ENCODE measurements around the gene SEPHS1. TPM values are rescaled to one million over a fixed set of nuclear protein-coding genes. Genes with fewer than 3 reads are reported as not detected.

SEPHS1 gene
- total RNA-seq, 2 donors from 2014 or later: 127 to 268 TPM

DNA sequence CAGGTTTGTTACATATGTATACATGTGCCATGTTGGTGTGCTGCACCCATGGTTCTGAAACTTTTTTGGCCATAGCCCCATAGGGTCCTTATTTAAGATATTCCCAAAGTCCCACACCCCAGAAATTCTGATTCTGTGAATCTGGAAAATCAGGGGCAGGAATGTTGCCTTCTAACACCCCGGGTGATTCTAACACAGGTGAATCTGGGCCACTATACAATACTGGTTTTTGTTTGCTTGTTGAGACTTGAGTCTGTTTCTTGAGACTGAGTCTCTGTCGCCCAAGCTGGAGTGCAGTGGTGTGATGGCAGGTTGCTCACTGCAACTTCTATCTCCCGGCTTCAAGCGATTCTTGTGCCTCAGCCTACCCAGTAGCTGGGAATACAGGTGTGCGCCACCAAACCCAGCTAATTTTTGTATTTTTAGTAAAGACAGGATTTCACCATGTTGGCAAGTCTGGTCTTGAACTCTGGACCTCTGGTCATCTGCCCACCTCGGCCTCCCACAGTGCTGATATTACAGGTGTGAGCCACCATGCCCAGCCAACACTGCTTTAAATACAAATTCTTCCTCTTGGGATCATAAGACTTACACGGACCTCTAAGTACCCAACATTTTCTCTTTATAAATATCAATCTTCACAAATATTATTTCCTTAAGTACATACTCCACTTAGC is 31.3 kb downstream of the SEPHS1 start:
- H3K4me3 Mint-ChIP-seq: no peak overlapping the region
- Histone ChIP-seq H3K4me3 (ENCODE audit: low read length) (no peak overlapping the region), H3K36me3 (ENCODE audit: control insufficient read depth, insufficient read depth, low read length) (peaks cover 28% of the 10 kb centered on the region), H3K27me3 (ENCODE audit: control insufficient read depth, insufficient read depth, low read length, poor library complexity, severe bottlenecking) (no peaks in the 10 kb centered on the region), H3K4me1 (ENCODE audit: control insufficient read depth, insufficient read depth, low read length) (no peaks in the 10 kb centered on the region), H3K9me3 (ENCODE audit: control insufficient read depth, low read length) (no peaks in the 10 kb centered on the region), H3K9ac (ENCODE audit: extremely low read depth, low read length, poor library complexity, severe bottlenecking) (no peak overlapping the region), H3K27ac (ENCODE audit: low read depth, low read length) (no peak overlapping the region)
- no peak overlapping the region for H3K27ac Mint-ChIP-seq
- no peak for DNase-seq
- peaks cover 31% of the 10 kb centered on the region for H3K36me3 Mint-ChIP-seq (ENCODE audit: low read depth)
- H3K4me1 Mint-ChIP-seq: no peaks in the 10 kb centered on the region
- H3K9me3 Mint-ChIP-seq: no peaks in the 10 kb centered on the region
- WGBS, 2 experiments (ENCODE audit: insufficient coverage in 1 of 2, insufficient read length in 1 of 2): 96 to 97% methylated on average over 7 of the region's 7 CpGs
- no peaks in the 10 kb centered on the region for H3K27me3 Mint-ChIP-seq (ENCODE audit: insufficient read depth)
- TF ChIP-seq, protein P1, sequence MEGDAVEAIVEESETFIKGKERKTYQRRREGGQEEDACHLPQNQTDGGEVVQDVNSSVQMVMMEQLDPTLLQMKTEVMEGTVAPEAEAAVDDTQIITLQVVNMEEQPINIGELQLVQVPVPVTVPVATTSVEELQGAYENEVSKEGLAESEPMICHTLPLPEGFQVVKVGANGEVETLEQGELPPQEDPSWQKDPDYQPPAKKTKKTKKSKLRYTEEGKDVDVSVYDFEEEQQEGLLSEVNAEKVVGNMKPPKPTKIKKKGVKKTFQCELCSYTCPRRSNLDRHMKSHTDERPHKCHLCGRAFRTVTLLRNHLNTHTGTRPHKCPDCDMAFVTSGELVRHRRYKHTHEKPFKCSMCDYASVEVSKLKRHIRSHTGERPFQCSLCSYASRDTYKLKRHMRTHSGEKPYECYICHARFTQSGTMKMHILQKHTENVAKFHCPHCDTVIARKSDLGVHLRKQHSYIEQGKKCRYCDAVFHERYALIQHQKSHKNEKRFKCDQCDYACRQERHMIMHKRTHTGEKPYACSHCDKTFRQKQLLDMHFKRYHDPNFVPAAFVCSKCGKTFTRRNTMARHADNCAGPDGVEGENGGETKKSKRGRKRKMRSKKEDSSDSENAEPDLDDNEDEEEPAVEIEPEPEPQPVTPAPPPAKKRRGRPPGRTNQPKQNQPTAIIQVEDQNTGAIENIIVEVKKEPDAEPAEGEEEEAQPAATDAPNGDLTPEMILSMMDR (conservative IDR thresholded peaks at IDR 0.05): no peak

DNA sequence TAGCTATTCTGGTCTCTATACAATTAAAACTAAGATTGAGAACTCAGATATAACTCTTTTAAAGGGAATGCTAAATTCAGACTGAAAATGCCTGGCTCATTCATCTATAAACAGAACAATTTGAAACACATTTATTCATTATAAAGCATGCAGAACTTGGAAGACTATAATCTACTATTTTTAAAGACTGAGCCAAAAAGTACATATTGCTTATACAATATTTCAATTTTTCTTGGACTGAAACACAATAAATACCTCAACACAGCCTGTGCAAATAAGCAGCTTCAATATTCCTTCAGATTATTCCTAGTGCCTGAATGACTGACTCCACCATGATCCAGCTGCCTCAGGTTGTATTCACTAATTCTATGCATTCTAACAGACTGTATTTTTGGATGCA is 32.7 kb downstream of the SEPHS1 start:
- Histone ChIP-seq H3K27me3 (ENCODE audit: control insufficient read depth, insufficient read depth, low read length, poor library complexity, severe bottlenecking) (no peaks in the 10 kb centered on the region), H3K9me3 (ENCODE audit: control insufficient read depth, low read length) (no peaks in the 10 kb centered on the region), H3K27ac (ENCODE audit: low read depth, low read length) (no peak overlapping the region), H3K36me3 (ENCODE audit: control insufficient read depth, insufficient read depth, low read length) (peaks cover 14% of the 10 kb centered on the region), H3K4me1 (ENCODE audit: control insufficient read depth, insufficient read depth, low read length) (no peaks in the 10 kb centered on the region), H3K9ac (ENCODE audit: extremely low read depth, low read length, poor library complexity, severe bottlenecking) (no peak overlapping the region), H3K4me3 (ENCODE audit: low read length) (no peak overlapping the region)
- no peak overlapping the region for H3K4me3 Mint-ChIP-seq
- H3K27ac Mint-ChIP-seq: no peak overlapping the region
- H3K4me1 Mint-ChIP-seq: no peaks in the 10 kb centered on the region
- TF ChIP-seq, protein P1 (conservative IDR thresholded peaks at IDR 0.05): no peak
- H3K9me3 Mint-ChIP-seq: no peaks in the 10 kb centered on the region
- DNase-seq: no peak
- peaks cover 17% of the 10 kb centered on the region for H3K36me3 Mint-ChIP-seq (ENCODE audit: low read depth)
- H3K27me3 Mint-ChIP-seq (ENCODE audit: insufficient read depth): no peaks in the 10 kb centered on the region

DNA sequence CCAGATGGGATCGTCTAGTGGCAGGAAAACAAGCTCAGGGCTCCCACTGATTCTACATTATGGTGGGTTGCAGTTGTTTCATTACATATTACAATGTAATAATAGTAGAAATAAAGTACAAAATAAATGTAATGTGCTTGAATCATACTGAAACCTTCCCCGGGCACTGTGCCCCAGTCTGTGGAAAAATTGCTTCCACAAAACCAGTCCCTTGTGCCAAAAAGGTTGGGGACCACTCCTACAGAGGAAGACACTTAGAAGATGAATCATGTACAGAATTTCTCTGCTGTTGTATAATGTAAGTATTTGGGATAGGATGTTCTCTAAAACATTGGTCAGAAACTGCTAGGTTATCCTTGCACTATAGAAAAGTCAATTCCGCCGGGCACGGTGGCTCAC is 36.9 kb downstream of the SEPHS1 start:
- no peaks in the 10 kb centered on the region for H3K4me1 Mint-ChIP-seq
- H3K36me3 Mint-ChIP-seq (ENCODE audit: low read depth): no peaks in the 10 kb centered on the region
- TF ChIP-seq, protein P1 (conservative IDR thresholded peaks at IDR 0.05): no peak
- Histone ChIP-seq H3K27me3 (ENCODE audit: control insufficient read depth, insufficient read depth, low read length, poor library complexity, severe bottlenecking) (no peaks in the 10 kb centered on the region), H3K36me3 (ENCODE audit: control insufficient read depth, insufficient read depth, low read length) (no peaks in the 10 kb centered on the region), H3K4me1 (ENCODE audit: control insufficient read depth, insufficient read depth, low read length) (no peaks in the 10 kb centered on the region), H3K27ac (ENCODE audit: low read depth, low read length) (no peak overlapping the region), H3K9ac (ENCODE audit: extremely low read depth, low read length, poor library complexity, severe bottlenecking) (no peak overlapping the region), H3K4me3 (ENCODE audit: low read length) (no peak overlapping the region), H3K9me3 (ENCODE audit: control insufficient read depth, low read length) (no peaks in the 10 kb centered on the region)
- no peak overlapping the region for H3K4me3 Mint-ChIP-seq
- DNase-seq: no peak
- 97 to 100% methylated on average over 1 to 5 of the region's 5 CpGs for WGBS, 2 experiments (ENCODE audit: insufficient coverage in 1 of 2, insufficient read length in 1 of 2)
- no peak overlapping the region for H3K27ac Mint-ChIP-seq
- H3K27me3 Mint-ChIP-seq (ENCODE audit: insufficient read depth): no peaks in the 10 kb centered on the region
- no peaks in the 10 kb centered on the region for H3K9me3 Mint-ChIP-seq
